Measurements from ENCODE around the gene MFF.

MFF gene

GRCh38 chr2:227311861-227312506, 13.1 kb upstream of the MFF start:
- no peak for DNase-seq (ENCODE audit: extremely low read depth, insufficient read length)
- no peak for TF ChIP-seq CTCF (IDR thresholded peaks at IDR 0.05; ENCODE audit: insufficient read depth, low read length, poor library complexity, severe bottlenecking)
- Histone ChIP-seq H3K27me3 (replicated peaks; ENCODE audit: control insufficient read depth, insufficient read depth, low read length) (no peaks in the 10 kb centered on the region), H3K36me3 (ENCODE audit: control insufficient read depth, insufficient read depth, low read length) (no peaks in the 10 kb centered on the region), H3K4me3 (replicated peaks; ENCODE audit: low read depth, low read length) (no peak overlapping the region)

- no peaks in the 10 kb centered on the region for H3K36me3 ChIP-seq (ENCODE audit: control insufficient read depth, insufficient read depth, low read length)
- H3K4me3 ChIP-seq (replicated peaks; ENCODE audit: low read depth, low read length): no peak overlapping the region
- no peak for TF ChIP-seq CTCF (IDR thresholded peaks at IDR 0.05; ENCODE audit: insufficient read depth, low read length, poor library complexity, severe bottlenecking)
- DNase-seq (ENCODE audit: extremely low read depth, insufficient read length): no peak
- H3K27me3 ChIP-seq (replicated peaks; ENCODE audit: control insufficient read depth, insufficient read depth, low read length): no peaks in the 10 kb centered on the region
Measured at GRCh38 chr2:227312579-227312978, 12.5 kb upstream of the MFF start.

GRCh38 chr2:227313310-227313709, 11.7 kb upstream of the MFF start:
- no peak for TF ChIP-seq CTCF (IDR thresholded peaks at IDR 0.05; ENCODE audit: insufficient read depth, low read length, poor library complexity, severe bottlenecking)
- H3K4me3 ChIP-seq (replicated peaks; ENCODE audit: low read depth, low read length): no peak overlapping the region
- no peak for DNase-seq (ENCODE audit: extremely low read depth, insufficient read length)
- no peaks in the 10 kb centered on the region for H3K36me3 ChIP-seq (ENCODE audit: control insufficient read depth, insufficient read depth, low read length)
- H3K27me3 ChIP-seq (replicated peaks; ENCODE audit: control insufficient read depth, insufficient read depth, low read length): no peaks in the 10 kb centered on the region

- no peaks in the 10 kb centered on the region for H3K36me3 ChIP-seq (ENCODE audit: control insufficient read depth, insufficient read depth, low read length)
- TF ChIP-seq CTCF (IDR thresholded peaks at IDR 0.05; ENCODE audit: insufficient read depth, low read length, poor library complexity, severe bottlenecking): no peak
- no peak for DNase-seq (ENCODE audit: extremely low read depth, insufficient read length)
- no peaks in the 10 kb centered on the region for H3K27me3 ChIP-seq (replicated peaks; ENCODE audit: control insufficient read depth, insufficient read depth, low read length)
- no peak overlapping the region for H3K4me3 ChIP-seq (replicated peaks; ENCODE audit: low read depth, low read length)
Measured at GRCh38 chr2:227317834-227318233, 7.2 kb upstream of the MFF start.

GRCh38 chr2:227320305-227321094, 4.6 kb upstream of the MFF start:
- H3K36me3 ChIP-seq (ENCODE audit: control insufficient read depth, insufficient read depth, low read length): no peaks in the 10 kb centered on the region
- no peak overlapping the region for H3K4me3 ChIP-seq (replicated peaks; ENCODE audit: low read depth, low read length)
- DNase-seq (ENCODE audit: extremely low read depth, insufficient read length): no peak
- no peaks in the 10 kb centered on the region for H3K27me3 ChIP-seq (replicated peaks; ENCODE audit: control insufficient read depth, insufficient read depth, low read length)
- TF ChIP-seq CTCF (IDR thresholded peaks at IDR 0.05; ENCODE audit: insufficient read depth, low read length, poor library complexity, severe bottlenecking): no peak
